ENCODE results near the gene ASB2. TPM values are rescaled to one million over a fixed set of nuclear protein-coding genes. Genes with fewer than 3 reads are reported as not detected.

The ASB2 gene
- total and polyA plus RNA-seq, 2 of the 13 experiments (the other 11 are each of a cell fraction or from before 2014, with no cell fraction given) = 0.82 to 4.1 TPM

DNA sequence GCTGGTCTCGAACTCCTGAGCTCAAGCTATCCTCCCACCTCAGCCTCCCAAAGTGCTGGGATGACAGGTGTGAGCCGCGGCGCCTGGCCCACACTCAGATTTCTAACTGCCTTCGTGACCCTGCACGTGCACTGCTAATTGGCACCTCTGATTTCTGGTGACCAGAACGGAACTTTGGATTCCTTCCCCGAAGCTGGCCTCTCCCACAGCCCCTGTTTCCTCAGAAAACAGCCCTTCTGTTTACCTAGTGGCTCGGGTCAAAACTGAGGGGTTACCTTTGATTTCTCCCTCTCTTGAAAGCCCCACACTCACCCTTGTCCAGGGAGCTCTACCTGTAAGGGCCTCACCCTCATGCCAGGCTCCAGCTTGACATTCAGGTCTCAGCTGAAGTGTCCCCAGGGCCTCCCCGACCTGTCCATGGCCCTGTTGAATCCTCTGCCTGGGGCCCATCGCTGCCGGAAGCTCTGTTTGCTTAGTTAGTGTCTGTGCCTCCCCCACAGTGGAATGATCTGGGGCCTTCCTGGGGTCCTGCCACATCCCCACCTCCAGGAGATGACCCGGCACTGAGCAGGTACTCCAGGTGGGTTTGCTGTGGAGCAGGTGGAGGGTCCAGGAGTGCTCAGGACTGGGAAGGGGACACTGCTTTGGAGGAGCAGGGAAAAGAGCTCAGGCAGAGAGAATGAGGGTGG lies 73.6 kb downstream of the ASB2 start (continued):
- TF ChIP-seq ZNF142 (CRISPR knock-in tag; IDR thresholded peaks at IDR 0.05) = peak; percentile 59; the same call in 1 of the 2 replicates
- TF ChIP-seq ARNT2 (CRISPR knock-in tag; IDR thresholded peaks at IDR 0.05; ENCODE audit: low read depth) = peak; percentile 25; the same call in 1 of the 2 replicates
- peak; percentile 52; the same call in 1 of the 2 replicates for TF ChIP-seq FOXJ3 (CRISPR knock-in tag; IDR thresholded peaks at IDR 0.05; ENCODE audit: borderline replicate concordance)
- TF ChIP-seq BHLHE40 (IDR thresholded peaks at IDR 0.05; ENCODE audit: low read length) = peak; percentile 93
- no peak for TF ChIP-seq MTERF4 (CRISPR knock-in tag; IDR thresholded peaks at IDR 0.05)
- TF ChIP-seq, protein P1, sequence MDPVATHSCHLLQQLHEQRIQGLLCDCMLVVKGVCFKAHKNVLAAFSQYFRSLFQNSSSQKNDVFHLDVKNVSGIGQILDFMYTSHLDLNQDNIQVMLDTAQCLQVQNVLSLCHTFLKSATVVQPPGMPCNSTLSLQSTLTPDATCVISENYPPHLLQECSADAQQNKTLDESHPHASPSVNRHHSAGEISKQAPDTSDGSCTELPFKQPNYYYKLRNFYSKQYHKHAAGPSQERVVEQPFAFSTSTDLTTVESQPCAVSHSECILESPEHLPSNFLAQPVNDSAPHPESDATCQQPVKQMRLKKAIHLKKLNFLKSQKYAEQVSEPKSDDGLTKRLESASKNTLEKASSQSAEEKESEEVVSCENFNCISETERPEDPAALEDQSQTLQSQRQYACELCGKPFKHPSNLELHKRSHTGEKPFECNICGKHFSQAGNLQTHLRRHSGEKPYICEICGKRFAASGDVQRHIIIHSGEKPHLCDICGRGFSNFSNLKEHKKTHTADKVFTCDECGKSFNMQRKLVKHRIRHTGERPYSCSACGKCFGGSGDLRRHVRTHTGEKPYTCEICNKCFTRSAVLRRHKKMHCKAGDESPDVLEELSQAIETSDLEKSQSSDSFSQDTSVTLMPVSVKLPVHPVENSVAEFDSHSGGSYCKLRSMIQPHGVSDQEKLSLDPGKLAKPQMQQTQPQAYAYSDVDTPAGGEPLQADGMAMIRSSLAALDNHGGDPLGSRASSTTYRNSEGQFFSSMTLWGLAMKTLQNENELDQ (CRISPR knock-in tag; IDR thresholded peaks at IDR 0.05; ENCODE audit: borderline replicate concordance) = 0 out of 2 replicates have a peak, but pooled peaks have one; percentile 64
- TF ChIP-seq SIN3B (IDR thresholded peaks at IDR 0.05; ENCODE audit: low read length) = no peak
- no peak for TF ChIP-seq JARID2 (CRISPR knock-in tag; IDR thresholded peaks at IDR 0.05; ENCODE audit: insufficient replicate concordance)
- peak; percentile 93 for TF ChIP-seq NR2F6 (IDR thresholded peaks at IDR 0.05)
- TF ChIP-seq NR2F6 (CRISPR knock-in tag; IDR thresholded peaks at IDR 0.05) = peak; percentile 94
- no peak for TF ChIP-seq ZNF382 (CRISPR knock-in tag; IDR thresholded peaks at IDR 0.05; ENCODE audit: borderline replicate concordance)
- no peak; the same call in 1 of the 2 replicates for TF ChIP-seq TEAD2 (CRISPR knock-in tag; IDR thresholded peaks at IDR 0.05)
- TF ChIP-seq KDM3A (CRISPR knock-in tag; IDR thresholded peaks at IDR 0.05; ENCODE audit: low read depth) = no peak
- TF ChIP-seq CREBL2 (CRISPR knock-in tag; IDR thresholded peaks at IDR 0.05; ENCODE audit: borderline replicate concordance) = peak; percentile 40; the same call in 1 of the 2 replicates
- no peak for TF ChIP-seq PRMT3 (CRISPR knock-in tag; IDR thresholded peaks at IDR 0.05; ENCODE audit: borderline replicate concordance, low read depth)
- TF ChIP-seq ZNF432 (CRISPR knock-in tag; IDR thresholded peaks at IDR 0.05; ENCODE audit: borderline replicate concordance) = no peak
- peak; percentile 33; the same call in 1 of the 2 replicates for TF ChIP-seq ZNF292 (CRISPR knock-in tag; IDR thresholded peaks at IDR 0.05; ENCODE audit: borderline replicate concordance, low read depth)
- peak; percentile 49; the same call in 1 of the 2 replicates for TF ChIP-seq RFXAP (CRISPR knock-in tag; IDR thresholded peaks at IDR 0.05; ENCODE audit: borderline replicate concordance)
- TF ChIP-seq FOXM1 (CRISPR knock-in tag; IDR thresholded peaks at IDR 0.05) = no peak
- TF ChIP-seq CBX2 (IDR thresholded peaks at IDR 0.05; ENCODE audit: low read depth, low read length) = no peak
- TF ChIP-seq CBX2 (CRISPR knock-in tag; IDR thresholded peaks at IDR 0.05; ENCODE audit: low read depth) = no peak; the same call in 1 of the 2 replicates
